ENCODE measurements around the gene UBA1.

DNA sequence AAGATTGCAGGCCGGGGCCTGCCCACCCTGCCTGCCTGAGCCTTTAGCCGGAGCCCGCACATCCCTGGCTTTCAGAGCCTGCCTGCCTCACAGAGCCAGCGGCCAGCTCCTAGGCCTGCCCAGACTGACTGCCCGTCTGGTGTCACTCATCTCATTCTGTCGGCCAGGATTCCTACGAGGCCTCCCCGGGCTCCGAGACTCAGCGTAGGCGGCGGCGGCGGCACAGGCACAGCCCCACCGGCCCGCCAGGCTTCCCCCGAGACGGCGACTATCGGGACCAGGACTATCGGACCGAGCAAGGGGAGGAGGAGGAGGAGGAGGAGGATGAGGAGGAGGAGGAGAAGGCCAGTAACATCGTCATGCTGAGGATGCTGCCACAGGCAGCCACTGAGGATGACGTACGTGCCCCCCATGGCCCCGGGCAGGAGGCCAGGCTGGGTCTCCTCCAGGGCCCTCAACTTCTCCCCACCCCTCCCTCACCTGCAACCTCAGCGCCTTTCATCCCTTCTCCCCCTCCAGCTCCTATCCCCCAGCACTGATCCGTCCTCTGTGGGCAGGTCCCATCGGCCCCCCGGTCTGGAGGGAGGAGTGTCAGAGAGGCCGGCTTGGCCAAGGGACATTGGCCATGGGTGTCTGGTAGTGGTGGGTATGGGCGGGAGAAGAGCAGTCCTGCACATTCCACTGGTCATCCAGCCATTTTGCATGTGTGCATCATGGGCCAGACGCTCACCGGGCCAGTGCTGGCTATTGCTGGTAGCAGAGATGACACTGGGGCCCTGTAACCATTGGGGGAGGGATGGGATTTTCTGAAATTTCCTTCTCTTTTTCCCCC lies 22.6 kb upstream of the UBA1 start:
- TF ChIP-seq, protein P1, sequence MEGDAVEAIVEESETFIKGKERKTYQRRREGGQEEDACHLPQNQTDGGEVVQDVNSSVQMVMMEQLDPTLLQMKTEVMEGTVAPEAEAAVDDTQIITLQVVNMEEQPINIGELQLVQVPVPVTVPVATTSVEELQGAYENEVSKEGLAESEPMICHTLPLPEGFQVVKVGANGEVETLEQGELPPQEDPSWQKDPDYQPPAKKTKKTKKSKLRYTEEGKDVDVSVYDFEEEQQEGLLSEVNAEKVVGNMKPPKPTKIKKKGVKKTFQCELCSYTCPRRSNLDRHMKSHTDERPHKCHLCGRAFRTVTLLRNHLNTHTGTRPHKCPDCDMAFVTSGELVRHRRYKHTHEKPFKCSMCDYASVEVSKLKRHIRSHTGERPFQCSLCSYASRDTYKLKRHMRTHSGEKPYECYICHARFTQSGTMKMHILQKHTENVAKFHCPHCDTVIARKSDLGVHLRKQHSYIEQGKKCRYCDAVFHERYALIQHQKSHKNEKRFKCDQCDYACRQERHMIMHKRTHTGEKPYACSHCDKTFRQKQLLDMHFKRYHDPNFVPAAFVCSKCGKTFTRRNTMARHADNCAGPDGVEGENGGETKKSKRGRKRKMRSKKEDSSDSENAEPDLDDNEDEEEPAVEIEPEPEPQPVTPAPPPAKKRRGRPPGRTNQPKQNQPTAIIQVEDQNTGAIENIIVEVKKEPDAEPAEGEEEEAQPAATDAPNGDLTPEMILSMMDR (IDR thresholded peaks at IDR 0.05), result no peak
- TF ChIP-seq POLR2A (IDR thresholded peaks at IDR 0.05), result no peak
